Ishikawa (cell line): ENCODE data around the gene SEC22C.

Experiments
- CEBPB ChIP-seq: IDR thresholded peaks from 2 replicates; pipeline ENCODE4 v1.6.1; 2012
- CREB1 ChIP-seq: IDR thresholded peaks from 2 replicates; pipeline ENCODE4 v1.6.1; 2012; ENCODE audit warnings: low read depth
- EGR1 ChIP-seq: IDR thresholded peaks from 2 replicates; pipeline ENCODE4 v1.6.1; 2012
- EP300 ChIP-seq: IDR thresholded peaks from 2 replicates; pipeline ENCODE4 v1.6.1; 2012; ENCODE audit warnings: borderline replicate concordance
- FOXM1 ChIP-seq: IDR thresholded peaks from 2 replicates; pipeline ENCODE4 v1.6.1; 2012; ENCODE audit warnings: low read depth, borderline replicate concordance
- NFIC ChIP-seq: IDR thresholded peaks from 2 replicates; pipeline ENCODE4 v1.6.1; 2012
- RAD21 ChIP-seq: IDR thresholded peaks from 2 replicates; pipeline ENCODE4 v1.6.1; 2012; ENCODE audit warnings: low read depth
- TAF1 ChIP-seq: IDR thresholded peaks from 2 replicates; pipeline ENCODE4 v1.6.1; 2012; ENCODE audit warnings: low read depth, mild to moderate bottlenecking
- TCF12 ChIP-seq: IDR thresholded peaks from 2 replicates; pipeline ENCODE4 v1.6.1; 2012; ENCODE audit warnings: low read depth
- TEAD4 ChIP-seq: IDR thresholded peaks from 2 replicates; pipeline ENCODE4 v1.6.1; 2012
- USF1 ChIP-seq: IDR thresholded peaks from 2 replicates; pipeline ENCODE4 v1.6.1; 2012
- YY1 ChIP-seq: IDR thresholded peaks from 2 replicates; pipeline ENCODE4 v1.6.1; 2012; ENCODE audit warnings: low read depth
- ZBTB7A ChIP-seq: IDR thresholded peaks from 2 replicates; pipeline ENCODE4 v1.6.1; 2012; ENCODE audit warnings: low read depth
- TF ChIP-seq, protein P1 (sequence below): IDR thresholded peaks from 2 replicates; pipeline ENCODE4 v1.6.1; 2012
- TF ChIP-seq, protein P2 (sequence below): IDR thresholded peaks from 2 replicates; pipeline ENCODE4 v1.6.1; 2012; ENCODE audit warnings: low read depth, mild to moderate bottlenecking

The SEC22C gene

GRCh38 chr3:42507761-42508335 is 73.9 kb downstream of the SEC22C start:
- TF ChIP-seq YY1 (no peak), ZBTB7A (no peak), FOXM1 (no peak), CREB1 (no peak), RAD21 (no peak), CEBPB (no peak), TCF12 (no peak), TEAD4 (no peak), USF1 (no peak), NFIC (no peak), TAF1 (no peak), EGR1 (no peak)
- TF ChIP-seq, protein P1, sequence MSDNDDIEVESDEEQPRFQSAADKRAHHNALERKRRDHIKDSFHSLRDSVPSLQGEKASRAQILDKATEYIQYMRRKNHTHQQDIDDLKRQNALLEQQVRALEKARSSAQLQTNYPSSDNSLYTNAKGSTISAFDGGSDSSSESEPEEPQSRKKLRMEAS = no peak

- TF ChIP-seq NFIC (no peak), RAD21 (peak; percentile 31; the same call in 1 of the 2 replicates), TAF1 (no peak), TEAD4 (no peak), EP300 (no peak), CREB1 (no peak), USF1 (no peak), YY1 (no peak), EGR1 (no peak), ZBTB7A (no peak), TCF12 (no peak), FOXM1 (no peak), CEBPB (no peak)
- TF ChIP-seq, protein P1 = peak; percentile 44; the same call in 1 of the 2 replicates
- TF ChIP-seq, protein P2, sequence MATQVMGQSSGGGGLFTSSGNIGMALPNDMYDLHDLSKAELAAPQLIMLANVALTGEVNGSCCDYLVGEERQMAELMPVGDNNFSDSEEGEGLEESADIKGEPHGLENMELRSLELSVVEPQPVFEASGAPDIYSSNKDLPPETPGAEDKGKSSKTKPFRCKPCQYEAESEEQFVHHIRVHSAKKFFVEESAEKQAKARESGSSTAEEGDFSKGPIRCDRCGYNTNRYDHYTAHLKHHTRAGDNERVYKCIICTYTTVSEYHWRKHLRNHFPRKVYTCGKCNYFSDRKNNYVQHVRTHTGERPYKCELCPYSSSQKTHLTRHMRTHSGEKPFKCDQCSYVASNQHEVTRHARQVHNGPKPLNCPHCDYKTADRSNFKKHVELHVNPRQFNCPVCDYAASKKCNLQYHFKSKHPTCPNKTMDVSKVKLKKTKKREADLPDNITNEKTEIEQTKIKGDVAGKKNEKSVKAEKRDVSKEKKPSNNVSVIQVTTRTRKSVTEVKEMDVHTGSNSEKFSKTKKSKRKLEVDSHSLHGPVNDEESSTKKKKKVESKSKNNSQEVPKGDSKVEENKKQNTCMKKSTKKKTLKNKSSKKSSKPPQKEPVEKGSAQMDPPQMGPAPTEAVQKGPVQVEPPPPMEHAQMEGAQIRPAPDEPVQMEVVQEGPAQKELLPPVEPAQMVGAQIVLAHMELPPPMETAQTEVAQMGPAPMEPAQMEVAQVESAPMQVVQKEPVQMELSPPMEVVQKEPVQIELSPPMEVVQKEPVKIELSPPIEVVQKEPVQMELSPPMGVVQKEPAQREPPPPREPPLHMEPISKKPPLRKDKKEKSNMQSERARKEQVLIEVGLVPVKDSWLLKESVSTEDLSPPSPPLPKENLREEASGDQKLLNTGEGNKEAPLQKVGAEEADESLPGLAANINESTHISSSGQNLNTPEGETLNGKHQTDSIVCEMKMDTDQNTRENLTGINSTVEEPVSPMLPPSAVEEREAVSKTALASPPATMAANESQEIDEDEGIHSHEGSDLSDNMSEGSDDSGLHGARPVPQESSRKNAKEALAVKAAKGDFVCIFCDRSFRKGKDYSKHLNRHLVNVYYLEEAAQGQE = no peak
These were observed 74.5 kb downstream of the SEC22C start for GRCh38 chr3:42507252-42507651.

DNA sequence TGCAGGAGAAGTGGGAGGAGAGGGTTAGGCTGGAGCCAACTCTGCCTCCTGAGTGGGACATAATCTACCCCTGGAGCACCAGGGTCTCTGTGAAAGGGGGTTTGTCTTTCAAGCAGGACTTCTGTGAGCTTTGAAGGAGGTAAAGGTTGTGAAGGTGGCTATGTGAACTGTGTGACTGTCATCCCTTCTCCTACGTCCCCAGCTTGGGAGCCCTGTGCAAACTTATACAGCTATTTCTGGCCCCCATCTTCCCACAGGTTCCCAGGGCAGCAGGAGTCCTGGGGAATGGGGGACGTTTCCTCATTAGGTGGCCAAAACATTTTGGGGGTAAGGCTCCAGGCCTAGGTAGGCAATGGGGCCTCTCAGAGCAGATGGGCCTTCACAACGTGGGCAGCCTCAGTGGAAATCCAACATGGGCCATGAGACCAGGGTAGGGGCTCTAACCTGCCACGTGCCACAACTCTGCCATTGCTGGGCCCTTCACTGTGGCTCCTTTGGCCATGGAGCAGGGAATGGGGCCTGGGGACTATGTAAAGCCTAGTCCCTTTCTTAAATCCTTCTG is 75.8 kb downstream of the SEC22C start:
- TF ChIP-seq YY1 (no peak), TCF12 (no peak)

DNA sequence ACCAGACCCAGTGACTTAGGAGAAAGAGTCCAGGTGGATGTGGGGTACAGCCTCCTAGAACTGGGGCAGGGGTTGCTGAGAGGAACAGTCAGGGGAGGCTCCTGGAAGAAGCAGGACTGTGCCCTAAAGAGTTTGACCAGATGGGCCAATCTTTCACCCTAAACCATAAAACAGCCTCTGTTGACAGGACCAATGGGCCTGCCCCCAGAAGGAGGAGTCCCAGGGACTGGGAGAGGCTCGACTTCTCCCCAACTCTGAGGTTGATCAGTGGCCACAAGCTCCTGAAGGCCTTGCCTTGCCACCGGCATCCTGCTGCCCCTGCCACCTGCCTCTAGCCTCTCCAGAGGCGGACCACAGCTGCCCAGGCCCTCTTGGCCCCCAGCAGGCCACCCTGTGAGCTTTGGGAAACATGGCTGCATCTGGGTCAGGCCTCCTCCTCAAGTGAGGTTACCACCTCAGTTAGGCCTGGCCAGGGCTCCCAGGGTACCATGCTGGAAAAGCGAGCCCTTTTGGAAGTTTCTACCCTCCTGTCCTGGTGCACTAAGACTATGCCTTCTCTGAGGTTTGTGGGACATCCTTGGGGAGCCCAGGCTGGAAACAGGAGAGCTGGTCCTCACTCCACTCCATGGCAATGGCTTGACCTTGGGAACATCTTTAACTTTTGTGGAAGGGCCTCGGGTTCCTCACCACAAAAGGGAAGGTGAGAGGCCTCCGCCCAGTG is 76.5 kb downstream of the SEC22C start:
- no peak for TF ChIP-seq TEAD4
- no peak for TF ChIP-seq RAD21

GRCh38 chr3:42504334-42505127 is 77.2 kb downstream of the SEC22C start:
- TF ChIP-seq, protein P2 = no peak
- TF ChIP-seq USF1 (no peak), ZBTB7A (no peak), TEAD4 (no peak), YY1 (no peak), EGR1 (no peak), FOXM1 (no peak), NFIC (no peak), EP300 (no peak), CEBPB (no peak), RAD21 (no peak), TCF12 (no peak), TAF1 (no peak), CREB1 (no peak)
- TF ChIP-seq, protein P1 = no peak
